ENCODE measurements around the gene ETS2. TPM values are rescaled to one million over a fixed set of nuclear protein-coding genes. Genes with fewer than 3 reads are reported as not detected.

The ETS2 gene
- polyA plus RNA-seq, 1 donor (not counting 4 experiments of a cell fraction or from before 2014, with no cell fraction given) = 58.5 TPM

GRCh38 chr21:38832664-38833063, 26.9 kb downstream of the ETS2 start:
- Histone ChIP-seq H3K79me2 (ENCODE audit: control insufficient read depth, insufficient read depth, low read length) (no peaks in the 10 kb centered on the region), H3K9ac (ENCODE audit: control insufficient read depth, extremely low read depth, insufficient read depth, low read length) (no peak overlapping the region), H4K20me1 (ENCODE audit: control insufficient read depth, extremely low read depth, insufficient read depth, low read length) (no peaks in the 10 kb centered on the region), H3K4me1 (ENCODE audit: control insufficient read depth, extremely low read depth, insufficient read depth, low read length) (peaks cover 13% of the 10 kb centered on the region), H3K36me3 (ENCODE audit: control insufficient read depth in 2 of 2, extremely low read depth in 1 of 2, insufficient read depth in 2 of 2, low read length in 2 of 2) (no peaks in the 10 kb centered on the region), H3K4me2 (ENCODE audit: control insufficient read depth, extremely low read depth, insufficient read depth, low read depth, low read length) (no peak overlapping the region), H3K4me3 (ENCODE audit: control insufficient read depth in 2 of 3, extremely low read depth in 1 of 3, insufficient read depth in 2 of 3, low read depth in 1 of 3, low read length in 3 of 3) (no peak overlapping the region), H3K9me3 (ENCODE audit: control insufficient read depth, low read depth, low read length) (no peaks in the 10 kb centered on the region), H3K27me3 (ENCODE audit: control insufficient read depth, extremely low read depth, insufficient read depth, low read length) (no peaks in the 10 kb centered on the region), H3K9me1 (ENCODE audit: control insufficient read depth, extremely low read depth, insufficient read depth, low read length) (peaks cover 2% of the 10 kb centered on the region), H3K27ac (ENCODE audit: control insufficient read depth, insufficient read depth, low read length) (no peak overlapping the region), H2AFZ (ENCODE audit: control insufficient read depth, low read length) (no peak overlapping the region)
- dilution Hi-C loops (cut with MboI; ENCODE audit: extremely low pct_ligation_motif_present, low sequenced_read_pairs) = no loop called here
- DNase-seq (ENCODE audit: low read depth, low spot score) (no peak), FAIRE-seq (no peak)
- TF ChIP-seq EZH2 (IDR thresholded peaks at IDR 0.05; ENCODE audit: low read length) (no peak), CTCF (optimal IDR thresholded peaks at IDR 0.05 in 1 of 3, IDR thresholded peaks at IDR 0.05 in 1 of 3, conservative IDR thresholded peaks at IDR 0.05 in 1 of 3; ENCODE audit: extremely low read depth in 1 of 3, insufficient read depth in 2 of 3, low read length in 3 of 3) (no peak)

GRCh38 chr21:38833117-38833516, 27.4 kb downstream of the ETS2 start:
- dilution Hi-C loops (cut with MboI; ENCODE audit: extremely low pct_ligation_motif_present, low sequenced_read_pairs) = no loop called here
- H4K20me1 ChIP-seq (ENCODE audit: control insufficient read depth, extremely low read depth, insufficient read depth, low read length) = no peaks in the 10 kb centered on the region
- no peaks in the 10 kb centered on the region for H3K9me3 ChIP-seq (ENCODE audit: control insufficient read depth, low read depth, low read length)
- DNase-seq (ENCODE audit: low read depth, low spot score) = no peak
- TF ChIP-seq CTCF (optimal IDR thresholded peaks at IDR 0.05 in 1 of 3, IDR thresholded peaks at IDR 0.05 in 1 of 3, conservative IDR thresholded peaks at IDR 0.05 in 1 of 3; ENCODE audit: extremely low read depth in 1 of 3, insufficient read depth in 2 of 3, low read length in 3 of 3) (peak in 2 of 3 experiments; percentile 27 to 31), EZH2 (IDR thresholded peaks at IDR 0.05; ENCODE audit: low read length) (no peak)
- no peak overlapping the region for H2AFZ ChIP-seq (ENCODE audit: control insufficient read depth, low read length)
- H3K79me2 ChIP-seq (ENCODE audit: control insufficient read depth, insufficient read depth, low read length) = no peaks in the 10 kb centered on the region
- H3K4me3 ChIP-seq (ENCODE audit: control insufficient read depth in 2 of 3, extremely low read depth in 1 of 3, insufficient read depth in 2 of 3, low read depth in 1 of 3, low read length in 3 of 3) = no peak overlapping the region
- no peaks in the 10 kb centered on the region for H3K36me3 ChIP-seq (ENCODE audit: control insufficient read depth in 2 of 2, extremely low read depth in 1 of 2, insufficient read depth in 2 of 2, low read length in 2 of 2)
- H3K9me1 ChIP-seq (ENCODE audit: control insufficient read depth, extremely low read depth, insufficient read depth, low read length) = peaks cover 2% of the 10 kb centered on the region
- no peak overlapping the region for H3K9ac ChIP-seq (ENCODE audit: control insufficient read depth, extremely low read depth, insufficient read depth, low read length)
- no peak for FAIRE-seq
- no peak overlapping the region for H3K27ac ChIP-seq (ENCODE audit: control insufficient read depth, insufficient read depth, low read length)
- H3K27me3 ChIP-seq (ENCODE audit: control insufficient read depth, extremely low read depth, insufficient read depth, low read length) = no peaks in the 10 kb centered on the region
- H3K4me1 ChIP-seq (ENCODE audit: control insufficient read depth, extremely low read depth, insufficient read depth, low read length) = peaks cover 16% of the 10 kb centered on the region
- no peak overlapping the region for H3K4me2 ChIP-seq (ENCODE audit: control insufficient read depth, extremely low read depth, insufficient read depth, low read depth, low read length)
